Testis (tissue), 3 donors: ENCODE measurements around the gene SHB. TPM values are rescaled to one million over a fixed set of nuclear protein-coding genes. Genes with fewer than 3 reads are reported as not detected.

Source experiments
- DNase-seq: peaks from one replicate; pipeline ENCODE4 v3.0.0-alpha.2; 2019
- H3K27ac ChIP-seq, 2 donors: fragments of 200-600 bp; sonication (generic); one replicate each; pipeline ENCODE4 v1.5.1; 2019
- H3K27me3 ChIP-seq: fragments of 200-600 bp; sonication (generic); one replicate; pipeline ENCODE4 v1.5.1; 2019
- H3K36me3 ChIP-seq: fragments of 200-600 bp; sonication (generic); one replicate; pipeline ENCODE4 v1.5.1; 2017; ENCODE audit warnings: low read depth; ENCODE audit errors: missing control alignments
- H3K4me1 ChIP-seq: fragments of 200-600 bp; sonication (generic); one replicate; pipeline ENCODE4 v1.5.1; 2019
- H3K4me3 ChIP-seq, 2 donors: fragments of 200-600 bp; sonication (generic); one replicate each; pipeline ENCODE4 v1.5.1; 2017 to 2019
- H3K9me3 ChIP-seq: fragments of 200-600 bp; sonication (generic); one replicate; pipeline ENCODE4 v1.5.1; 2017
- POLR2A ChIP-seq: fragments of 450-650 bp; IDR thresholded peaks from one replicate; pipeline ENCODE4 v1.6.1; 2017; ENCODE audit warnings: antibody characterized with exemption, mild to moderate bottlenecking, moderate library complexity
- WGBS, 2 donors: methylation state at CpG; one replicate each; pipeline ENCODE4 v1.1.5; 2018; 5-methylcytosine and 5-hydroxymethylcytosine counted together
- intact Hi-C: fragments of 100-400 bp; cut with DNase I; formaldehyde crosslinking; loops from one replicate; pipeline ENCODE4 v1.15.1; 2023; ENCODE audit warnings: low total_unique reads
- polyA plus RNA-seq: library from polyadenylated mRNA; stranded (reverse); fragments of 350-450 nt; fragmentation: Illumina TruSeq; extraction: RNeasy Lipid Tissue Mini Kit (QIAGEN cat#74804); gene quantifications from one replicate; pipeline ENCODE4 v1.2.3, GENCODE V29; 2014; ENCODE audit warnings: low read depth, low replicate concordance; ENCODE audit not compliant: insufficient read depth
- total RNA-seq, 2 donors: library from RNA; depleted of rRNA; stranded (reverse); fragments of >200 nt; gene quantifications; one replicate each; pipeline ENCODE4 v1.2.3, GENCODE V29; 2016
- TF ChIP-seq, protein P1 (sequence below), 3 experiments: fragments of 450-650 bp in 2 of 3; fragments of 200-600 bp in 1 of 3; sonication (generic) in 1 of 3; IDR thresholded peaks; one replicate each; pipeline ENCODE4 v1.5.1; 2016 to 2019; ENCODE audit warnings: antibody characterized with exemption in 3 of 3, mild to moderate bottlenecking in 2 of 3, moderate library complexity in 1 of 3

SHB gene
- total and polyA plus RNA-seq, 3 donors from 2014 or later: 8.6 to 22.3 (median 21.2) TPM

DNA sequence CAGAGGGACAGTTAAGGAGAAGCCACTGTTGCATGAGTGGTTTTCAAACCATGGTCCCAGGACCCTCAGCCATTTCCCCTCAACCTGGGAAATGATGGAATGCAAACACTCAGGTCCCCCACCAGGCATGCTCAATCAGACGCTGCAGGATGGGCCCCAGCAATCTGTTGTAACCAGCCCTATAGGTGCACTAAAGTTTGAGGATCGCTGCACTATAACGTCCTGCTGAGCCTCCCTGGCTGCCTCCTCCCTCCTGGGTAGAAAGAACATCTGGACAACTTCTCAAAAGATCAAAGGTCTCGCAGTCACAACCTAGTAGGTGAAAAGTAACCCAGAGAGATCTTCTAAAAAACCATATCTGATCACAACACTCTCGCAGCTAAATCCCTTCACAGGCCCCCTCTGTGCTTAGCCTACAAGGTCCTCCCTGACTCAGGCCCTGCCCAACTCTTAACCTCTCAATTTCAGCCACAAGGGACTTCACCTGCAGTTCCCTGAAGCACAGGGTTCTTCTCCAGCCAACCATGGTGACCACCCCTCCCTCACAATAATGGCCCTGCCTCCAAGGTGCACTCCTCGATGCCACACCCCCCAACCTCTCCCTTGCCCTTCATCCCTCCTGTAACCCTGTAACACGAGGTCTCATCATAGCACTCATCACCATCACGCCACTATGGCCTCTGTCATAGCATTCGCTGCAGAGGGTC is 3.5 kb downstream of the SHB start:
- Histone ChIP-seq H3K36me3 (no peaks in the 10 kb centered on the region), H3K4me3 (no peak overlapping the region), H3K27me3 (no peaks in the 10 kb centered on the region), H3K9me3 (no peaks in the 10 kb centered on the region), H3K4me1 (no peaks in the 10 kb centered on the region), H3K27ac (no peak overlapping the region)
- WGBS, 2 donors: 78 to 81% methylated on average over 9 of the region's 9 CpGs
- TF ChIP-seq POLR2A: no peak
- TF ChIP-seq, protein P1, sequence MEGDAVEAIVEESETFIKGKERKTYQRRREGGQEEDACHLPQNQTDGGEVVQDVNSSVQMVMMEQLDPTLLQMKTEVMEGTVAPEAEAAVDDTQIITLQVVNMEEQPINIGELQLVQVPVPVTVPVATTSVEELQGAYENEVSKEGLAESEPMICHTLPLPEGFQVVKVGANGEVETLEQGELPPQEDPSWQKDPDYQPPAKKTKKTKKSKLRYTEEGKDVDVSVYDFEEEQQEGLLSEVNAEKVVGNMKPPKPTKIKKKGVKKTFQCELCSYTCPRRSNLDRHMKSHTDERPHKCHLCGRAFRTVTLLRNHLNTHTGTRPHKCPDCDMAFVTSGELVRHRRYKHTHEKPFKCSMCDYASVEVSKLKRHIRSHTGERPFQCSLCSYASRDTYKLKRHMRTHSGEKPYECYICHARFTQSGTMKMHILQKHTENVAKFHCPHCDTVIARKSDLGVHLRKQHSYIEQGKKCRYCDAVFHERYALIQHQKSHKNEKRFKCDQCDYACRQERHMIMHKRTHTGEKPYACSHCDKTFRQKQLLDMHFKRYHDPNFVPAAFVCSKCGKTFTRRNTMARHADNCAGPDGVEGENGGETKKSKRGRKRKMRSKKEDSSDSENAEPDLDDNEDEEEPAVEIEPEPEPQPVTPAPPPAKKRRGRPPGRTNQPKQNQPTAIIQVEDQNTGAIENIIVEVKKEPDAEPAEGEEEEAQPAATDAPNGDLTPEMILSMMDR (IDR thresholded peaks at IDR 0.05): no peak
- no peak for DNase-seq
- intact Hi-C loops: loop anchor here (10.0 kb wide), 1 partner anchor 151 kb away; no protein-coding TSS in a partner anchor

DNA sequence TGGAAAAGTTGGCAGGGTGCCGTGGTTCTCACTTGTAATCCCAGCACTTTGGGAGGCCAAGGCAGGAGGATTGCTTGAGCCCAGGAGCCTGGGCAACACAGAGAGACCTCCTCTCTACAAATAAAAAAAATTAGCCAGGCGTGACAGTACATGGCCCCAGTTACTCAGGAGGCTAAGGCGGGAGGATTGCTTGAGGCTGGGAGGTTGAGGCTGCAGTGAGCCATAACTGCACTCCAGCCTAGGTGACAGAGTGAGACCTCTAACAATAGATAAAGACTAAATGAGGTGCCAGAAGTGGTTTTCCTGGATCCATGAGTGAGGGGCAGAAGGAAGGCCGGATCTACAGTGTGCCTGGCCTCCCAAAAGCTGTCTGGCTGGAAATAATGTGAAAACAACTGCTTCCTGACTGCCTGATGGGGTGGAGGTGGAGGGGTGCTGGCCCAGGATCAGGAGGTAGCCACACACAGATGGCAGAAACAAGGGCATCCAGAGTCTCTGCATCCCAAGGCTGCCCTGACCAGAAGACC is 4.1 kb downstream of the SHB start:
- Histone ChIP-seq H3K27me3 (no peaks in the 10 kb centered on the region), H3K4me3 (no peak overlapping the region), H3K36me3 (no peaks in the 10 kb centered on the region), H3K4me1 (no peaks in the 10 kb centered on the region), H3K27ac (no peak overlapping the region), H3K9me3 (no peaks in the 10 kb centered on the region)
- DNase-seq: no peak
- intact Hi-C loops: loop anchor here (10.0 kb wide), 1 partner anchor 150 kb away; no protein-coding TSS in a partner anchor
- WGBS, 2 donors: 92 to 97% methylated on average over 4 of the region's 4 CpGs
- TF ChIP-seq, protein P1 (IDR thresholded peaks at IDR 0.05): no peak
- no peak for TF ChIP-seq POLR2A

DNA sequence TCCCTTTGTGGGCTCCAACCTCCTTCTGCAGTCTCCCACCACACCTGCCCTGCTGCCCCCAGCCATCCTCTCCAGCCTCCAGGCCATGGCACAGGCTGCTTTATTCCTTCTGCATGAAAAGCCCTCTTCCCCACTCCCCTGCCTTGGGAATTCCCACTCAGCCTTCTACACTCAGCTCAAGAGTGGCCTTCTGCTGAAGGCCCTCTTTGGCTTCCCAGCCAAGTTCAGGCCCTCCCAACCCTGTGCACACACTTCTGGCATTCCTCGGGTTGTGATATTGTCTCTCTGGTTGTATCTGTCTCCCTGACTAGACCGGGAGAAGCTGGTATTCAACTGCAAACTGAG is 5.7 kb downstream of the SHB start:
- 69 to 70% methylated on average over 2 of the region's 2 CpGs for WGBS, 2 donors
- intact Hi-C loops: loop anchor here (10.0 kb wide), 1 partner anchor 149 kb away; no protein-coding TSS in a partner anchor
- no peaks in the 10 kb centered on the region for H3K4me1 ChIP-seq

DNA sequence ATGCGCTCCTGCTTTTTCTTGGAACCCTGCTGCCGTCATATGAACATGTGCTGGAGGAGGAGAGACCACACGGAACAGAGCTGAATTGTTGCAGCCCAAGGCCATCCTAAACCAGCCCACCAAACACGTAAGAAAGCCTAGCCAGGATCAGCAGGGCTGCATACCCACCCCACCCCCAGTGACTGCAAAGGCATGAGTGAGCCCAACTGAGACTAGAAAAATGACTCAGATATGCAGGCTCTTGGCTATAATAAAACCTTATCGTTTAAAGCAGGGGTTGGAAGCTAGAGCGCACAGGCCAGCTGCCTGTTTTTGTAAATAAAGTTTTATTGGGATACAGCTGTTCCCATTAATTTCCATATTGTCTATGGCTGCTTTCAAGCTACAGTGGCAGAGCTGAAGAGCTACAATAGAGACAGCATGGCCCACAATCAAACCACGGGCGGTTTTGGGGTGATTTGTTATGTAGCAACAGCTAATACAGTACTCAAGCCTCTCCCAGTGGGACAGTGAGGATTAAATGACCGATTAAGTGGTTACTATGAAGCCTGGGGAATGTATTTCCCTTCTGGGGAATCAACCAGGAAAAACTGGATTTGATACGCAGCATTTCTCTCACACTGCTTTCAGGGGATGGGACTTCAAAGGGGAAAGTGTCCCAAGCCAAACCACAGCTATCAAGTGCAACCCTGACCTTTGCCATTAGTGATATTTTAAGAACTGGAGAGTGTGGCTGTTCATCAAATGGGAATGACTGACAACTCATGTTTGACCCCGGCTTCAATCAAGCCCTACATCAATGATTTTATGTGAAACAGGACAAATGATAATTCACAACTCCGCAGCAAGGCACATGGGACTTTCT is 6.3 kb downstream of the SHB start:
- Histone ChIP-seq H3K27ac (no peak overlapping the region), H3K4me3 (no peak overlapping the region), H3K4me1 (no peaks in the 10 kb centered on the region), H3K9me3 (no peaks in the 10 kb centered on the region), H3K36me3 (no peaks in the 10 kb centered on the region), H3K27me3 (no peaks in the 10 kb centered on the region)
- WGBS, 2 donors: 86 to 87% methylated on average over 12 of the region's 12 CpGs
- TF ChIP-seq, protein P1 (IDR thresholded peaks at IDR 0.05): no peak
- TF ChIP-seq POLR2A: no peak
- no peak for DNase-seq
- intact Hi-C loops: loop anchor here (10.0 kb wide), 1 partner anchor 148 kb away; no protein-coding TSS in a partner anchor

More for the DNA sequence above, 5.7 kb downstream of the SHB start:
- Histone ChIP-seq H3K27me3 (no peaks in the 10 kb centered on the region), H3K9me3 (no peaks in the 10 kb centered on the region), H3K36me3 (no peaks in the 10 kb centered on the region), H3K27ac (no peak overlapping the region), H3K4me3 (no peak overlapping the region)
- DNase-seq: no peak
- TF ChIP-seq, protein P1 (IDR thresholded peaks at IDR 0.05): no peak
- TF ChIP-seq POLR2A: no peak
